Activated naive CD8-positive, alpha-beta T cell (primary cell): ENCODE results near the gene SLC10A6.

Source experiments
- H3K27ac Mint-ChIP-seq: one replicate; pipeline ENCODE4 v1.8.0; 2021; ENCODE audit warnings: mixed read lengths
- H3K27me3 Mint-ChIP-seq: one replicate; pipeline ENCODE4 v1.8.0; 2021; ENCODE audit warnings: mixed read lengths
- H3K36me3 Mint-ChIP-seq: one replicate; pipeline ENCODE4 v1.8.0; 2021; ENCODE audit warnings: mixed read lengths
- H3K4me1 Mint-ChIP-seq: one replicate; pipeline ENCODE4 v1.8.0; 2021; ENCODE audit warnings: low read depth, mixed read lengths
- H3K4me3 Mint-ChIP-seq: one replicate; pipeline ENCODE4 v1.8.0; 2021; ENCODE audit warnings: mild to moderate bottlenecking, mixed read lengths
- H3K9me3 Mint-ChIP-seq: one replicate; pipeline ENCODE4 v1.8.0; 2021; ENCODE audit warnings: low read depth, mixed read lengths

The SLC10A6 gene

GRCh38 chr4:86831262-86832130, 17.7 kb downstream of the SLC10A6 start:
- Mint-ChIP-seq H3K9me3 (no peaks in the 10 kb centered on the region), H3K36me3 (peaks cover 6% of the 10 kb centered on the region), H3K27me3 (no peaks in the 10 kb centered on the region), H3K4me3 (no peak overlapping the region), H3K4me1 (peaks cover 2% of the 10 kb centered on the region), H3K27ac (no peak overlapping the region)

- H3K9me3 Mint-ChIP-seq = no peaks in the 10 kb centered on the region
- no peaks in the 10 kb centered on the region for H3K27me3 Mint-ChIP-seq
- no peaks in the 10 kb centered on the region for H3K4me1 Mint-ChIP-seq
- H3K27ac Mint-ChIP-seq = no peak overlapping the region
- peaks cover 6% of the 10 kb centered on the region for H3K36me3 Mint-ChIP-seq
- no peak overlapping the region for H3K4me3 Mint-ChIP-seq
Observed at GRCh38 chr4:86825511-86825910, 23.7 kb downstream of the SLC10A6 start.

- H3K4me3 Mint-ChIP-seq = no peak overlapping the region
- no peak overlapping the region for H3K27ac Mint-ChIP-seq
- H3K4me1 Mint-ChIP-seq = no peaks in the 10 kb centered on the region
- no peaks in the 10 kb centered on the region for H3K9me3 Mint-ChIP-seq
- peaks cover 1% of the 10 kb centered on the region for H3K36me3 Mint-ChIP-seq
- no peaks in the 10 kb centered on the region for H3K27me3 Mint-ChIP-seq
Observed at GRCh38 chr4:86822136-86822535, 27.0 kb downstream of the SLC10A6 start.

GRCh38 chr4:86821151-86821550, 28.0 kb downstream of the SLC10A6 start:
- H3K27me3 Mint-ChIP-seq = no peaks in the 10 kb centered on the region
- no peak overlapping the region for H3K27ac Mint-ChIP-seq
- H3K9me3 Mint-ChIP-seq = peaks cover 5% of the 10 kb centered on the region
- H3K36me3 Mint-ChIP-seq = no peaks in the 10 kb centered on the region
- H3K4me3 Mint-ChIP-seq = no peak overlapping the region
- no peaks in the 10 kb centered on the region for H3K4me1 Mint-ChIP-seq

- H3K27ac Mint-ChIP-seq = no peak overlapping the region
- H3K9me3 Mint-ChIP-seq = peaks cover 12% of the 10 kb centered on the region
- H3K4me1 Mint-ChIP-seq = no peaks in the 10 kb centered on the region
- no peaks in the 10 kb centered on the region for H3K27me3 Mint-ChIP-seq
- no peak overlapping the region for H3K4me3 Mint-ChIP-seq
- H3K36me3 Mint-ChIP-seq = peaks cover 2% of the 10 kb centered on the region
Observed at GRCh38 chr4:86819561-86819960, 29.6 kb downstream of the SLC10A6 start.

GRCh38 chr4:86818841-86819240, 30.3 kb downstream of the SLC10A6 start:
- no peaks in the 10 kb centered on the region for H3K4me1 Mint-ChIP-seq
- H3K9me3 Mint-ChIP-seq = peaks cover 12% of the 10 kb centered on the region
- no peak overlapping the region for H3K4me3 Mint-ChIP-seq
- no peaks in the 10 kb centered on the region for H3K27me3 Mint-ChIP-seq
- no peak overlapping the region for H3K27ac Mint-ChIP-seq
- H3K36me3 Mint-ChIP-seq = peaks cover 2% of the 10 kb centered on the region

- H3K36me3 Mint-ChIP-seq = peaks cover 2% of the 10 kb centered on the region
- no peak overlapping the region for H3K4me3 Mint-ChIP-seq
- H3K27ac Mint-ChIP-seq = no peak overlapping the region
- no peaks in the 10 kb centered on the region for H3K27me3 Mint-ChIP-seq
- peaks cover 12% of the 10 kb centered on the region for H3K9me3 Mint-ChIP-seq
- no peaks in the 10 kb centered on the region for H3K4me1 Mint-ChIP-seq
Observed at GRCh38 chr4:86818211-86818610, 31.0 kb downstream of the SLC10A6 start.

GRCh38 chr4:86816501-86817273, 32.5 kb downstream of the SLC10A6 start:
- Mint-ChIP-seq H3K4me1 (no peaks in the 10 kb centered on the region), H3K27me3 (peaks cover 2% of the 10 kb centered on the region), H3K9me3 (peaks cover 12% of the 10 kb centered on the region), H3K36me3 (peaks cover 2% of the 10 kb centered on the region), H3K4me3 (no peak overlapping the region), H3K27ac (no peak overlapping the region)

- no peaks in the 10 kb centered on the region for H3K4me1 Mint-ChIP-seq
- peaks cover 12% of the 10 kb centered on the region for H3K9me3 Mint-ChIP-seq
- H3K36me3 Mint-ChIP-seq = peaks cover 2% of the 10 kb centered on the region
- no peak overlapping the region for H3K4me3 Mint-ChIP-seq
- H3K27me3 Mint-ChIP-seq = peaks cover 2% of the 10 kb centered on the region
- no peak overlapping the region for H3K27ac Mint-ChIP-seq
Observed at GRCh38 chr4:86815653-86816052, 33.5 kb downstream of the SLC10A6 start.

- Mint-ChIP-seq H3K36me3 (peaks cover 2% of the 10 kb centered on the region), H3K9me3 (peaks cover 7% of the 10 kb centered on the region), H3K27me3 (peaks cover 2% of the 10 kb centered on the region), H3K4me1 (no peaks in the 10 kb centered on the region), H3K27ac (no peak overlapping the region), H3K4me3 (no peak overlapping the region)
Observed at GRCh38 chr4:86810847-86811246, 38.3 kb downstream of the SLC10A6 start.

- peaks cover 2% of the 10 kb centered on the region for H3K27me3 Mint-ChIP-seq
- H3K27ac Mint-ChIP-seq = no peak overlapping the region
- H3K36me3 Mint-ChIP-seq = no peaks in the 10 kb centered on the region
- H3K9me3 Mint-ChIP-seq = no peaks in the 10 kb centered on the region
- no peaks in the 10 kb centered on the region for H3K4me1 Mint-ChIP-seq
- H3K4me3 Mint-ChIP-seq = no peak overlapping the region
Observed at GRCh38 chr4:86809809-86810208, 39.4 kb downstream of the SLC10A6 start.

GRCh38 chr4:86791126-86791525, 58.1 kb downstream of the SLC10A6 start:
- Mint-ChIP-seq H3K36me3 (no peaks in the 10 kb centered on the region), H3K4me1 (no peaks in the 10 kb centered on the region), H3K27me3 (peaks cover 3% of the 10 kb centered on the region), H3K4me3 (no peak overlapping the region), H3K27ac (no peak overlapping the region), H3K9me3 (no peaks in the 10 kb centered on the region)

- Mint-ChIP-seq H3K36me3 (no peaks in the 10 kb centered on the region), H3K27me3 (peaks cover 3% of the 10 kb centered on the region), H3K4me3 (no peak overlapping the region), H3K4me1 (no peaks in the 10 kb centered on the region), H3K9me3 (no peaks in the 10 kb centered on the region), H3K27ac (no peak overlapping the region)
Observed at GRCh38 chr4:86788826-86789225, 60.4 kb downstream of the SLC10A6 start.

GRCh38 chr4:86778175-86778574, 71.0 kb downstream of the SLC10A6 start:
- Mint-ChIP-seq H3K27me3 (peaks cover 6% of the 10 kb centered on the region), H3K27ac (no peak overlapping the region), H3K9me3 (no peaks in the 10 kb centered on the region), H3K4me1 (no peaks in the 10 kb centered on the region), H3K4me3 (no peak overlapping the region), H3K36me3 (no peaks in the 10 kb centered on the region)

- Mint-ChIP-seq H3K4me3 (no peak overlapping the region), H3K4me1 (no peaks in the 10 kb centered on the region), H3K36me3 (no peaks in the 10 kb centered on the region), H3K27me3 (peaks cover 6% of the 10 kb centered on the region), H3K27ac (no peak overlapping the region), H3K9me3 (no peaks in the 10 kb centered on the region)
Observed at GRCh38 chr4:86775061-86775460, 74.1 kb downstream of the SLC10A6 start.
